IMR-90 (cell line): ENCODE data around the gene TIAM1.

Source experiments
- CTCF ChIP-seq: conservative IDR thresholded peaks from 2 replicates; pipeline ENCODE4 v1.5.1; 2012; ENCODE audit warnings: mild to moderate bottlenecking, low read depth, low read length, improper control_type of control experiment
- MAFK ChIP-seq: IDR thresholded peaks from 2 replicates; pipeline ENCODE4 v1.6.1; 2012; ENCODE audit warnings: low read depth, low read length, improper control_type of control experiment
- POLR2A ChIP-seq: IDR thresholded peaks from 2 replicates; pipeline ENCODE4 v1.6.1; 2012; ENCODE audit warnings: mild to moderate bottlenecking, low read depth, low read length
- RAD21 ChIP-seq: IDR thresholded peaks from 2 replicates; pipeline ENCODE4 v1.6.1; 2012; ENCODE audit warnings: low read length, improper control_type of control experiment
- RCOR1 ChIP-seq: IDR thresholded peaks from 2 replicates; pipeline ENCODE4 v1.6.1; 2012; ENCODE audit warnings: mild to moderate bottlenecking, low read length, improper control_type of control experiment; ENCODE audit not compliant: insufficient replicate concordance
- RFX5 ChIP-seq: IDR thresholded peaks from 2 replicates; pipeline ENCODE4 v1.8.0; 2012; ENCODE audit warnings: low read depth, mild to moderate bottlenecking, low read length, moderate library complexity
- SMC3 ChIP-seq: fragments of 150-350 bp; IDR thresholded peaks from 2 replicates; pipeline ENCODE4 v1.6.1; 2016; ENCODE audit warnings: low read depth, mild to moderate bottlenecking, antibody characterized with exemption, low read length, moderate library complexity
- USF2 ChIP-seq: fragments of 150-350 bp; IDR thresholded peaks from 2 replicates; pipeline ENCODE4 v1.6.1; 2017; ENCODE audit warnings: mild to moderate bottlenecking, antibody characterized with exemption, low read length, low read depth

GRCh38 chr21:31257265-31257664, 86.8 kb downstream of the TIAM1 start:
- TF ChIP-seq USF2 (no peak), CTCF (no peak), RCOR1 (no peak), POLR2A (no peak), SMC3 (no peak), RAD21 (no peak), MAFK (no peak), RFX5 (no peak)
